Psoas muscle (tissue), 8 donors: ENCODE results near the gene VPS33B. TPM values are rescaled to one million over a fixed set of nuclear protein-coding genes. Genes with fewer than 3 reads are reported as not detected.

Source experiments
- ATAC-seq, 4 donors: fragments of 200-7000 bp; cut with Tn5 transposase; one replicate each; pipeline ENCODE4 v1.9.1; 2020; ENCODE audit warnings: moderate library complexity in 3 of 4, mild to moderate bottlenecking in 2 of 4
- DNase-seq, 2 donors: peaks; one replicate each; pipeline ENCODE4 v3.0.0-alpha.2; 2020
- H3K27ac ChIP-seq: fragments of 200-600 bp; one replicate; pipeline ENCODE4 v1.8.0; 2022
- H3K27me3 ChIP-seq, 3 donors: fragments of 200-600 bp in 1 of 3; one replicate each; pipeline versions ENCODE4 v1.6.1 to v1.8.0; 2013 to 2022; ENCODE audit warnings: low read length in 2 of 3, mild to moderate bottlenecking in 2 of 3, moderate library complexity in 1 of 3; ENCODE audit not compliant: insufficient read depth in 3 of 3
- H3K36me3 ChIP-seq, 2 donors: fragments of 200-600 bp in 1 of 2; one replicate each; pipeline versions ENCODE4 v1.6.1 to v1.8.0; 2013 to 2022; ENCODE audit warnings: low read depth in 1 of 2, mild to moderate bottlenecking in 1 of 2, moderate library complexity in 1 of 2; ENCODE audit not compliant: insufficient read depth in 1 of 2
- H3K4me1 ChIP-seq: fragments of 200-600 bp; one replicate; pipeline ENCODE4 v1.8.0; 2022
- H3K4me3 ChIP-seq: fragments of 200-600 bp; one replicate; pipeline ENCODE4 v1.8.0; 2022; ENCODE audit warnings: mild to moderate bottlenecking
- H3K9me3 ChIP-seq: fragments of 200-600 bp; one replicate; pipeline ENCODE4 v1.8.0; 2022
- CTCF ChIP-seq: fragments of 200-600 bp; IDR thresholded peaks from one replicate; pipeline ENCODE4 v1.8.0; 2022; ENCODE audit warnings: antibody characterized with exemption
- WGBS, 3 donors: extraction: QIAGEN DNeasy Blood & Tissue Kit; methylation state at CpG; one replicate each; pipeline versions ENCODE4 v1.1.6 to v1.1.7; 2013; 5-methylcytosine and 5-hydroxymethylcytosine counted together
- intact Hi-C, 2 donors: fragments of 100-400 bp; cut with DNase I; formaldehyde crosslinking; loops; one replicate each; pipeline versions ENCODE4 v1.11.0 to v1.14.2; 2022
- polyA plus RNA-seq, 3 donors: library from polyadenylated mRNA; stranded (reverse); fragments of 200-250 nt; gene quantifications; one replicate each; pipeline ENCODE4 v1.2.3, GENCODE V29; 2013
- total RNA-seq, 4 donors: library from RNA; stranded (reverse); fragmentation: NEBNext Ultra II Directional in 2 of 4; extraction: Animal tissue kit (Norgen Biotek cat#: 25700) in 2 of 4; gene quantifications; one replicate each; pipeline versions ENCODE4 v1.2.1 to v1.2.4, GENCODE V29; 2021 to 2023
- donor health status: healthy with polysubstance abuse.
- donor health status: DM: no; HTN: no; CAD: no; lungs with moderate emphysema.
- donor health status: Bipolar disorder and iron deficiency.
- donor health status: healthy.
- donor health status: DM: yes; HTN: yes; CAD: no.
- donor health status: DM: no; HTN: no; CAD: no.
- donor health status: DM: no; HTN: no; CAD: no.
- donor health status: DM: yes; HTN: yes; CAD: no.

VPS33B gene
- total and polyA plus RNA-seq, 7 donors: 3.2 to 7.5 (median 4.9) TPM

GRCh38 chr15:90972133-90972532 is 50.3 kb downstream of the VPS33B start:
- intact Hi-C loops: no loop called here
- Histone ChIP-seq H3K27me3 (no peaks in the 10 kb centered on the region), H3K4me1 (no peaks in the 10 kb centered on the region), H3K9me3 (no peaks in the 10 kb centered on the region), H3K27ac (no peak overlapping the region), H3K36me3 (peaks cover 0 to 12% of the 10 kb centered on the region in 2 donors), H3K4me3 (no peak overlapping the region)
- DNase-seq (no peak), ATAC-seq (no peak)
- no peak for TF ChIP-seq CTCF
- WGBS, 3 donors: 93 to 96% (median 95%) methylated on average over 5 of the region's 5 CpGs

GRCh38 chr15:90970274-90970673 is 52.1 kb downstream of the VPS33B start:
- TF ChIP-seq CTCF: no peak
- DNase-seq (no peak), ATAC-seq (no peak)
- intact Hi-C loops: no loop called here
- 93 to 94% (median 93%) methylated on average over 7 of the region's 7 CpGs for WGBS, 3 donors
- H3K4me1 ChIP-seq: no peaks in the 10 kb centered on the region
- no peaks in the 10 kb centered on the region for H3K27me3 ChIP-seq
- no peaks in the 10 kb centered on the region for H3K9me3 ChIP-seq
- peaks cover 0 to 30% of the 10 kb centered on the region in 2 donors for H3K36me3 ChIP-seq
- no peak overlapping the region for H3K4me3 ChIP-seq
- no peak overlapping the region for H3K27ac ChIP-seq

GRCh38 chr15:90968434-90968833 is 54.0 kb downstream of the VPS33B start:
- Histone ChIP-seq H3K36me3 (peaks cover under 1 to 46% of the 10 kb centered on the region in 2 donors), H3K4me1 (no peaks in the 10 kb centered on the region), H3K4me3 (no peak overlapping the region), H3K27me3 (no peaks in the 10 kb centered on the region), H3K9me3 (no peaks in the 10 kb centered on the region), H3K27ac (no peak overlapping the region)
- intact Hi-C loops: no loop called here
- 90 to 95% (median 92%) methylated on average over 1 of the region's 1 CpG for WGBS, 3 donors
- ATAC-seq: no peak
- TF ChIP-seq CTCF: no peak
- no peak for DNase-seq

- intact Hi-C loops: no loop called here
Measured at GRCh38 chr15:90967206-90967605, 55.2 kb downstream of the VPS33B start.

More at GRCh38 chr15:90967206-90967605, 55.2 kb downstream of the VPS33B start:
- Histone ChIP-seq H3K36me3 (peaks cover 6 to 58% of the 10 kb centered on the region in 2 donors), H3K27ac (no peak overlapping the region), H3K4me3 (no peak overlapping the region), H3K27me3 (no peaks in the 10 kb centered on the region), H3K9me3 (no peaks in the 10 kb centered on the region), H3K4me1 (no peaks in the 10 kb centered on the region)
- DNase-seq (no peak), ATAC-seq (no peak)
- no peak for TF ChIP-seq CTCF
- 83 to 99% (median 90%) methylated on average over 5 of the region's 5 CpGs for WGBS, 3 donors
